CD4-positive, alpha-beta T cell (primary cell): ENCODE results near the gene ACAP1. TPM values are rescaled to one million over a fixed set of nuclear protein-coding genes. Genes with fewer than 3 reads are reported as not detected.

ENCODE experiments used
- ATAC-seq: fragments of 200-7000 bp; cut with Tn5 transposase; one replicate; pipeline ENCODE4 v1.10.0; 2022; ENCODE audit warnings: mild to moderate bottlenecking; ENCODE audit not compliant: poor library complexity
- CTCF ChIA-PET: fragments of 350-600 bp; sonication (Branson Sonifier 250); formaldehyde crosslinking; loops from one replicate; lab custom pipeline; 2021; ENCODE audit warnings: antibody characterized with exemption, inconsistent platforms; lab: Charles Lee
- POLR2A ChIA-PET: fragments of 350-600 bp; sonication (Branson Sonifier 250); formaldehyde crosslinking; loops from one replicate; lab custom pipeline; 2021; ENCODE audit warnings: antibody characterized with exemption, inconsistent platforms; lab: Charles Lee
- DNase-seq, 14 experiments: peaks; one replicate each; pipeline ENCODE4 v3.0.0-alpha.2; 2013 to 2020; ENCODE audit warnings: mixed read lengths in 2 of 14
- H3K27ac ChIP-seq, 2 donors: one replicate each; pipeline versions ENCODE4 v1.5.1 to v1.7.0; 2013; ENCODE audit warnings: low read length in 2 of 2, low read depth in 1 of 2, mild to moderate bottlenecking in 1 of 2
- H3K27me3 ChIP-seq, 2 experiments: 1 replicate in 1 of 2; 2 replicates in 1 of 2; pipeline versions ENCODE4 v1.6.1 to v1.7.0; 2013; ENCODE audit warnings: low read length in 2 of 2, control low read depth in 1 of 2, mild to moderate bottlenecking in 1 of 2, moderate library complexity in 1 of 2; ENCODE audit not compliant: insufficient read depth in 2 of 2, control insufficient read depth in 1 of 2
- H3K36me3 ChIP-seq: one replicate; pipeline ENCODE4 v1.6.1; 2013; ENCODE audit warnings: low read length, control low read depth; ENCODE audit not compliant: insufficient read depth
- H3K4me1 ChIP-seq: one replicate; pipeline ENCODE4 v1.6.1; 2013; ENCODE audit warnings: low read length, control low read depth; ENCODE audit not compliant: insufficient read depth
- H3K4me3 ChIP-seq: one replicate; pipeline ENCODE4 v1.5.1; 2013; ENCODE audit warnings: mild to moderate bottlenecking, low read length, moderate library complexity
- H3K9me3 ChIP-seq, 2 experiments: 1 replicate in 1 of 2; 2 replicates in 1 of 2; pipeline versions ENCODE4 v1.6.1 to v1.7.0; 2013; ENCODE audit warnings: low read length in 2 of 2, mild to moderate bottlenecking in 2 of 2, control low read depth in 1 of 2, moderate library complexity in 1 of 2; ENCODE audit not compliant: control insufficient read depth in 1 of 2, insufficient read depth in 1 of 2
- H3K27ac Mint-ChIP-seq: one replicate; pipeline ENCODE4 v1.8.0; 2020; ENCODE audit warnings: mixed read lengths
- H3K27me3 Mint-ChIP-seq: one replicate; pipeline ENCODE4 v1.8.0; 2021; ENCODE audit warnings: mixed read lengths
- H3K36me3 Mint-ChIP-seq: one replicate; pipeline ENCODE4 v1.8.0; 2021; ENCODE audit warnings: low read depth, mixed read lengths
- H3K4me1 Mint-ChIP-seq: one replicate; pipeline ENCODE4 v1.8.0; 2021; ENCODE audit warnings: low read depth, mixed read lengths
- H3K4me3 Mint-ChIP-seq: one replicate; pipeline ENCODE4 v1.8.0; 2020; ENCODE audit warnings: mild to moderate bottlenecking, mixed read lengths
- H3K9me3 Mint-ChIP-seq: one replicate; pipeline ENCODE4 v1.8.0; 2020; ENCODE audit warnings: mixed read lengths
- CTCF ChIP-seq: fragments of 200-600 bp; IDR thresholded peaks from one replicate; pipeline ENCODE4 v1.8.0; 2022; ENCODE audit warnings: antibody characterized with exemption, mild to moderate bottlenecking
- intact Hi-C, 2 experiments: fragments of 100-400 bp; cut with DNase I in 1 of 2; cut with micrococcal nuclease in 1 of 2; formaldehyde crosslinking; loops; one replicate each; pipeline versions ENCODE4 v1.15.1 to v1.9.0; 2023 to 2025; cut with DNase I, micrococcal nuclease
- total RNA-seq, 174 experiments: library from RNA in 2 of 174; stranded (reverse) in 2 of 174; gene quantifications; one replicate each; pipeline ENCODE4 v1.2.3 and lab custom pipeline; 2021 to 2026

The ACAP1 gene
- total RNA-seq, 2 experiments from 2014 or later: 565 to 575 TPM

GRCh38 chr17:7311110-7311705 is 25.1 kb upstream of the ACAP1 start:
- peak overlapping the region in 1 of 2 donors; percentile 97 for H3K27ac ChIP-seq
- TF ChIP-seq CTCF: no peak
- no peak for DNase-seq
- ATAC-seq: no peak
- no peaks in the 10 kb centered on the region for H3K27me3 ChIP-seq
- intact Hi-C loops: no loop called here
- H3K9me3 ChIP-seq: no peaks in the 10 kb centered on the region
- H3K4me1 Mint-ChIP-seq: peaks cover 78% of the 10 kb centered on the region
- peaks cover 85% of the 10 kb centered on the region for H3K36me3 Mint-ChIP-seq
- peaks cover 73% of the 10 kb centered on the region for H3K4me1 ChIP-seq
- H3K4me3 Mint-ChIP-seq: peak overlapping the region; percentile 92
- ChIA-PET CTCF (no interaction called here), POLR2A (interaction anchor here (1.2 to 5.4 kb wide), 3 partner anchors 15 to 25 kb away, joined by 3 to 52 read pairs (median 46); partner anchors contain the start of genes ACAP1 and NEURL4)
- peaks cover 55% of the 10 kb centered on the region for H3K36me3 ChIP-seq
- H3K4me3 ChIP-seq: no peak overlapping the region
- no peaks in the 10 kb centered on the region for H3K27me3 Mint-ChIP-seq
- peak overlapping the region; percentile 98 for H3K27ac Mint-ChIP-seq
- no peaks in the 10 kb centered on the region for H3K9me3 Mint-ChIP-seq

- Mint-ChIP-seq H3K9me3 (no peaks in the 10 kb centered on the region), H3K27me3 (no peaks in the 10 kb centered on the region), H3K4me1 (peaks cover 74% of the 10 kb centered on the region), H3K27ac (peak overlapping the region; percentile 95), H3K36me3 (peaks cover 83% of the 10 kb centered on the region), H3K4me3 (peak overlapping the region; percentile 85)
- DNase-seq (no peak), ATAC-seq (no peak)
- no peaks in the 10 kb centered on the region for H3K9me3 ChIP-seq
- intact Hi-C loops: no loop called here
- TF ChIP-seq CTCF: no peak
- ChIA-PET CTCF (interaction anchor here (0.5 to 1.6 kb wide), 4 partner anchors 8 to 47 kb away, joined by 3 to 4 read pairs (median 4); no protein-coding TSS in a partner anchor), POLR2A (interaction anchor here (1.2 to 5.4 kb wide), 4 partner anchors 17 to 36 kb away, joined by 3 to 46 read pairs (median 24); partner anchors contain the start of genes ACAP1 and NEURL4)
- no peak overlapping the region for H3K4me3 ChIP-seq
- H3K27me3 ChIP-seq: no peaks in the 10 kb centered on the region
- H3K36me3 ChIP-seq: peaks cover 63% of the 10 kb centered on the region
- H3K4me1 ChIP-seq: peaks cover 69% of the 10 kb centered on the region
- peak overlapping the region in 1 of 2 donors; percentile 23 for H3K27ac ChIP-seq
These were observed 23.8 kb upstream of the ACAP1 start for GRCh38 chr17:7312432-7313087.

- ChIA-PET POLR2A (interaction anchor here (1.4 to 5.4 kb wide), 5 partner anchors 17 to 374 kb away, joined by 5 to 46 read pairs (median 6); partner anchors contain the start of genes ACAP1, NEURL4 and TP53), CTCF (interaction anchor here (0.5 to 1.6 kb wide), 6 partner anchors 9 to 47 kb away, joined by 3 to 7 read pairs (median 4); partner anchors contain the start of gene ACAP1)
- Mint-ChIP-seq H3K27ac (peak overlapping the region; percentile 95), H3K4me3 (peak overlapping the region; percentile 85), H3K9me3 (no peaks in the 10 kb centered on the region), H3K4me1 (peaks cover 74% of the 10 kb centered on the region), H3K36me3 (peaks cover 88% of the 10 kb centered on the region), H3K27me3 (no peaks in the 10 kb centered on the region)
- TF ChIP-seq CTCF: no peak
- intact Hi-C loops: no loop called here
- Histone ChIP-seq H3K36me3 (peaks cover 70% of the 10 kb centered on the region), H3K4me1 (peaks cover 69% of the 10 kb centered on the region), H3K4me3 (no peak overlapping the region), H3K27me3 (no peaks in the 10 kb centered on the region), H3K9me3 (no peaks in the 10 kb centered on the region), H3K27ac (peak overlapping the region; percentile 23 to 40)
- no peak for DNase-seq
- no peak for ATAC-seq
These were observed 23.0 kb upstream of the ACAP1 start for GRCh38 chr17:7313088-7313889.
